SW480 (cell line): ENCODE results near the gene SMIM22.

Source experiments
- DNase-seq: peaks from one replicate; pipeline ENCODE4 v3.0.0-alpha.2; 2016; ENCODE audit warnings: low spot score

SMIM22 gene

DNA sequence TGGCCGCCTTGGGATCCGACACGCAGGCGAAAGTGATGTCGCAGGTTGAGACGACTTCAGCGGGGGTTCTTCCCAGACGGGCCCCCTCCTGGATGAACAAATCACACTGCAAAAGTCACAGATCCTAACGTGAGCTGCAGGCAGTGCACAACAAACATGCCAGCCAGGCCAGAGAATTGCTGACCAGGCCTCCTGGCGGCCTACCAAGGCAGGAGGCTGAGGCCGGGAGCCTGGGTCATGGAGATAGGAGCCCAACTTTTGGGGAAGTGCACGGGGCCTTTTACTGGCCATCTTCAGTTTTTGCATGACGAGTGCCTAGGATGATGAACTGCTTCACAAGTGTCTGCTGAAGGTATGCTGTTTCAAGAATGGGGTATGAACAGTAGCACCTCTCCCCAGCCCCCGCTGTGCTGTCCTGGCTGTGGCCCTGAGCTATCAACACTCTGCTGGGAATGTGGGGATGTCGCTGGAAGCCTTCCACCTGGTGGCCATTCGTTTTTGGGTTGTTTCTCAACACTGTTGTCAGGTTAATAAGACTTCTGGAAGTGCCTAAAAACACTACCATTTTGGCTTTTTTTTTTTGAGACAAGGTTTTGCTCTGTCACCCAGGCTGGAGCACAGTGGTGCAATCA, 19.5 kb downstream of the SMIM22 start:
- no peak for DNase-seq

- no peak for DNase-seq
Observed at GRCh38 chr16:4820652-4821051, 25.5 kb downstream of the SMIM22 start.

GRCh38 chr16:4825196-4825595, 30.0 kb downstream of the SMIM22 start:
- DNase-seq = no peak

DNA sequence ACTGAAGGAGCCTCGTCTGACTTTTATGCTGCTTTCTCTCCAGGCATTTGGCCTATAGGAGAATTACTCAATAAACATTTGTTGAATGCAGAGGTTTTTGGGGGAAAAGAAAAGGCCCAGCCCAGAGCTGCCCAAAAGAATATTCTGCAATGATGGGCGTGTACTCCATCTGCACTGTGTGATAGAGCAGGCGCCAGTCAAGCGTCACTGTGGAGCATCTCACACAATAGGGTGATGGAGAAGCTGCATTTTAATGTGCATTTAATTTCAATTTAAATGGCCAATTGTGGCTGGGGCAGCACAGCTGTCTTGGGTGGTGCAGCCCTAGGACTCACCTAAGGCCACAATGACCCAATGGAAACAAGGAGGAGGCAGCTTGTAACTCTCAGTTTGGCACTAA, 31.4 kb downstream of the SMIM22 start:
- DNase-seq = no peak

DNA sequence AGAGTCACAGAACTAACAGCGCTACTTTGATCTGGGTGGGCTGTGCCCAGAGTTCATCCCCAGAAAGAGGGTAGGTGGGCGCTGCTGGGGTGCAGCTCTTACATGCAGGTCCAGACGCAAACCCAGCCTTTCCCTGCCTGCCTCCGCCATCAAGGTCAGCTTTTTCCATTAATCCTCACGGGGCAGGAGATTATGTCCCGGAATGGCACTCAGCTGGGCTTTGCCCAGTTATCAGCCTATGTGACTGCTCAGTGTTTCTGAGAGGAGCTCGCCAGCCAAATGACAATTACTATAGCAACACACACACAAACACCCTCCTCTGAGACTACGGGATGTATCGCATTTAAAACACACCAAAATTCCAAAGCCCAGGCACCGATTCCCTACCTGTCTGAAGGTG, 31.8 kb downstream of the SMIM22 start:
- DNase-seq = no peak

DNA sequence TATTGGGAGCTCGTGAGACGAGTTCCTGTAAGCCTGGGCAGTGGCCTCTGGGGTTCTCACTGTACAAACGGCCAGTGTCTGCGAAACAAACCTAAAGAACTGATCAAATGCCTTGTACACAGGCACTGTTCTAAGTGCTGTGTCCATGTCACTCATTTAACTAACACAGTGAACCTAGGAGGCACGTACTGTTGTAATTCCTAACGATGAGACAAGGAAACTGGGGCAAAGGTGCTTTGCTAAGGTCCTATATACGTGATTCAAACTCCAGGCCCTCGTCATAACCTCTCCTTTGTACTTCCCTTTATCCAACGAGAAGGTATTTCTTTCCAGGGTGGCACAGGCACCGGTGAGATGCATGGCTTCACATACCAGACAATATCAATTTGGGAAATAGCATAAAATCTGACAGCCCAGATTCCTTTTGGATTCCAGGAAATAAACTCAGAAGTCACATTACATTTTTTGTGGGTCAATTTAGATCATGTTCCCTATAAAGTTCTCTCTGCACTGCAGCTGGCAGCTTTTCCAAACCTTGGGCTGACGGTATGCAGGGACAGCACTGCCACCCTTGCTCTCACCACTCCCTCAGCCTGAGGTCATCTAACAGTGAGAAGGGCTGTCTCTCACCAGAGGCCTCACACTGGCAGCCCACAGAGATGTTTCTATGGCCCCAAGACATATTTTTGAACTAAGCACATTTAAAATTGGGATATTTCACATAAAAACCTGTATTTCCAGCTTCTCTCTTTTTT, 33.6 kb downstream of the SMIM22 start:
- no peak for DNase-seq

DNA sequence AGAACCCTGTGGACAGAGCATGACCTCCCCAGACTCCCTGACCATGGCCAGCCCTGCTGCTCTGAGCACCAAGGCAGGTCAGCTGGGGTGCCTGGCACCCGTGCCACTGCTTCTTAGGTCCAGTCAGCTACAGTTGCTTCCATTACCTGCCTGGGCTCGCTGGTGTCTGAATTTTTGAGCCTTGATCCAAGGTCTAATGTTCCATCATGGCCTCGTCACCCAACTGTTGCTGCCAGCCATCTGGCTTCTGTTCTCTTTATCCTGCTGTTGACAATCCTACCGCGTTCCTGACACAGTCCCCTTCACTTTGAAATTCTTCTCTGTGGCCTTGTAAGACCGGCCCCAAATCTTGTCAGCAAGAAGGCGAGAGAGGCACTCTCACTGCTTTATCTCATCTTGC, 35.2 kb downstream of the SMIM22 start:
- DNase-seq = no peak

- no peak for DNase-seq
Observed at GRCh38 chr16:4831616-4832015, 36.4 kb downstream of the SMIM22 start.

DNA sequence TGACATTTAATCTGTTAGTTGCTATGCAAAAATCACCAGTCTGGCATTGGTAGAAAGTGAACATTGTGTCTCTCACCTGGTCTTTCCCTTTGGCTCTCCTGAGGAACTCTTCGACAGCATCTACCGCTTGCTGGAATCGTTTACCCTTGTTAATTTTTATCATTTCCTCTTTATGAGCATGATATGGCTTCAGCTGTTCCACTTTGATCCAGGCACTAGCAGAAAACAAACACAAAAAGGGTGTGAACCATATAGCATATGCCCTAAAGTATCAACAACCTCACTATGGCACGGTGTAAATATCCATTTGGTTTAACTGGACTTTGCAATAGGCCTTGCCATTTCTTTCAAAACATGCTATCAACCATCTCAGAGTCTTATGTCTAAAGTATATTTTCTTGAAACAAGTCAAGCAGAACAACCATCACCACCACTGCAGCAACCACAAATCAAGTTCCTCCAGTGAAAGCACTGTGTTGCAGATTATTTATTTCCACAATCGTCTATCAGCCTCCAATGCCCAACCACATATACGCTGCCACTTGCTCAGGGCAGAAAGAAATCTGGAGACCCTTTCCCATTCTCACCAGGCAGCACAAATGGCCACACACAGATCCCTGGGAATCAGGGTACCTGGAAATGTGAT, 37.7 kb downstream of the SMIM22 start:
- DNase-seq = no peak

DNA sequence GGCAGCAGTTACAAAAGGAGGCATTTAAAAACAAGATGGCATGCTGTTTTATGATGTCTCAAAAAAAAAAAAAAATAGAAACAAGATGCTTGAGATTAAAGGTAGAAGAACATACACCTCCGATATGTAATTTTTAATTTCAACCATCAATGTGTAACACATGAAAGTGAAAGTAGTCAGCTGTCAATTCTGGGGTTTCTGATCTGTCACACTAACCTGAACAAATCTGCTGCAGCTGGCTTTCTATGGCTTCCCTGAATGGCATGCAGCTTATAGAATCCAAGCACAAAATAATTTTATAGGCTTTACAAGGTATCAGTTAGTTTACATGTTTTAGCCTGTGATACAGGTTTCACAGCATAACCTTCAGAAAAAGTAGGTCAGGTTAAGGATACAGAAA, 38.4 kb downstream of the SMIM22 start:
- no peak for DNase-seq

DNA sequence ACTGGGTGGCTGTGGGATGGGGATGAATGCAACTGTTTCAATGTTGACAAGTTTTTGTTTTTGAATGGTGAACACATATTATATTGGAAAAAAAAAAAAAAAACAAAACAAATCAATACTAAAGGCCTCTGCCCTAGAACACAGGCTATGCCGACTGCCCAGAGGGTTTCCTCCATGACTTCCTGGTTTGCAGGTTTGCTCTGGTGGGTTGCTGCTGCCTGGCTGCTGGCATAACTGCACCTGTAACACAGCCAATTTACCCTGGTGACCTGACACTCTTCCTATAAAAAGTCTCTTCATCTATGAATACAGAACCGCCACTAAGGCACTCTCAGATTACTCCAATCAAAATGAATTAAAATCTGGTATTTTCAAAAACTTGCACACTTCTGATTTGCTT, 41.6 kb downstream of the SMIM22 start:
- DNase-seq = no peak

DNA sequence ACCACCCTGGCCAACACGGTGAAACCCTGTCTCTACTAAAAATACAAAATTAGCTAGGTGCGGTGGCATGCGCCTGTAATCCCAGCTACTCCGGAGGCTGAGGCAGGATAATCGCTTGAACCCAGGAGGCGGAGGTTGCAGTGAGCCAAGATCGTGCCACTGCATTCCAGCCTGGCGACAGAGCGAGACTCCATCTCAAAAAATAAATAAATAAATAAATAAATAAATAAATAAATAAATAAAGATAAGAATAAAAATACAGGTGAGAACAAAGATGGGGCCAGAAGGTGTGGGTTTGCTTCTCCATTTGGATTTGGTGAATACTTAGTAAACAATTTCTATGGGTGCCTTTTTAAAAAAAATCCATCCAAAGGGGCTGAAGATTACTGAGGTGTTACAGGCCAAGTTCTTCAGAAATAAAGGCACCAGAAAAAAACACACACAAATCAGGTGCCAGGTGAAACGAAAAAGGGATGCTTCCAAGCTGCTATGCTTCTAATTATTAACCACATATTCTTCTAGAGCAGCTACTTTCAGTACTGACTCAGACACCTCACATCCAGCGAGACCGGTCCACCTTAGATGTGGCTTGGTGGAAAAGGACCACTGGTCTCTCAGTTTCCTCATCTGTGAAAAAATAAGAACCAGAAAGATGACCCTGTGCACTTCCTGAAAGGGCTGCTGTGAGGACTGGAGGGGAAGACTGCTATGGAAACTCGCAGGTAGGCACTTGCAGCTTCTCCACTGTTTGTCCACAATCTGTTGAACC, 42.7 kb downstream of the SMIM22 start:
- DNase-seq = no peak

- DNase-seq = no peak
Observed at GRCh38 chr16:4839942-4840341, 44.8 kb downstream of the SMIM22 start.

GRCh38 chr16:4840984-4841383, 45.8 kb downstream of the SMIM22 start:
- DNase-seq = no peak
